DOHH2 (cell line): ENCODE results near the gene TAS2R46.
"Not testable (repeated sequence)": the region's sequence is repeated elsewhere in the genome, so short reads cannot be mapped to it uniquely, and the experiment has no call there.

ENCODE experiments used
- H3F3A ChIP-seq: fragments of 200-600 bp; sonication (generic), shearing (Covaris generic); 2 replicates; pipeline ENCODE4 v1.6.0; 2016; ENCODE audit warnings: antibody characterized with exemption, mild to moderate bottlenecking; ENCODE audit not compliant: control insufficient read depth, insufficient read depth
- H3K27ac ChIP-seq: fragments of 200-600 bp; sonication (generic); 2 replicates; pipeline ENCODE4 v1.5.1; 2014; ENCODE audit warnings: low read depth, mild to moderate bottlenecking, low read length, moderate library complexity
- H3K27me3 ChIP-seq: fragments of 200-600 bp; sonication (generic); 2 replicates; pipeline ENCODE4 v1.6.1; 2014; ENCODE audit warnings: mild to moderate bottlenecking, low read length, mixed read lengths; ENCODE audit not compliant: control insufficient read depth
- H3K36me3 ChIP-seq: fragments of 200-600 bp; sonication (generic); 2 replicates; pipeline ENCODE4 v1.6.1; 2014; ENCODE audit warnings: mild to moderate bottlenecking, low read length, moderate library complexity, mixed read lengths; ENCODE audit not compliant: control insufficient read depth
- H3K4me1 ChIP-seq: fragments of 200-600 bp; sonication (generic); 2 replicates; pipeline ENCODE4 v1.6.1; 2014; ENCODE audit warnings: mild to moderate bottlenecking, low read length, mixed read lengths; ENCODE audit not compliant: control insufficient read depth
- H3K4me2 ChIP-seq: fragments of 200-600 bp; sonication (generic); 2 replicates; pipeline ENCODE4 v1.6.0; 2014; ENCODE audit warnings: mild to moderate bottlenecking, low read length, moderate library complexity
- H3K4me3 ChIP-seq: fragments of 200-600 bp; sonication (generic); 2 replicates; pipeline ENCODE4 v1.5.1; 2014; ENCODE audit warnings: mild to moderate bottlenecking, low read length, mixed read lengths
- H3K79me2 ChIP-seq: fragments of 200-600 bp; sonication (generic); 2 replicates; pipeline ENCODE4 v1.6.1; 2014; ENCODE audit warnings: mild to moderate bottlenecking, low read length, mixed read lengths; ENCODE audit not compliant: control insufficient read depth
- H3K9me2 ChIP-seq: fragments of 200-600 bp; sonication (generic); replicated peaks from 2 replicates; pipeline ENCODE4 v1.6.1; 2014; ENCODE audit warnings: mild to moderate bottlenecking, low read length, mixed read lengths; ENCODE audit not compliant: control insufficient read depth
- H3K9me3 ChIP-seq: fragments of 200-600 bp; sonication (generic); 2 replicates; pipeline ENCODE4 v1.6.1; 2014; ENCODE audit warnings: antibody characterized with exemption, low read length, mixed read lengths; ENCODE audit not compliant: control insufficient read depth, insufficient read depth
- H4K20me1 ChIP-seq: fragments of 200-600 bp; sonication (generic); 2 replicates; pipeline ENCODE4 v1.6.0; 2014; ENCODE audit warnings: low read depth, mild to moderate bottlenecking, antibody characterized with exemption, low read length, moderate library complexity; ENCODE audit not compliant: control insufficient read depth, insufficient read depth
- EZH2phosphoT487 ChIP-seq: fragments of 200-600 bp; sonication (generic); IDR thresholded peaks from 2 replicates; pipeline ENCODE4 v1.6.1; 2017; ENCODE audit warnings: borderline replicate concordance, mild to moderate bottlenecking, antibody characterized with exemption, low read length, moderate library complexity, mixed read lengths
- TF ChIP-seq, protein P1 (sequence below): fragments of 200-600 bp; sonication (generic); IDR thresholded peaks from one replicate; pipeline ENCODE4 v1.5.1; 2014; ENCODE audit warnings: antibody characterized with exemption, mild to moderate bottlenecking, low read depth, low read length; ENCODE audit not compliant: poor library complexity, severe bottlenecking

Gene TAS2R46

DNA sequence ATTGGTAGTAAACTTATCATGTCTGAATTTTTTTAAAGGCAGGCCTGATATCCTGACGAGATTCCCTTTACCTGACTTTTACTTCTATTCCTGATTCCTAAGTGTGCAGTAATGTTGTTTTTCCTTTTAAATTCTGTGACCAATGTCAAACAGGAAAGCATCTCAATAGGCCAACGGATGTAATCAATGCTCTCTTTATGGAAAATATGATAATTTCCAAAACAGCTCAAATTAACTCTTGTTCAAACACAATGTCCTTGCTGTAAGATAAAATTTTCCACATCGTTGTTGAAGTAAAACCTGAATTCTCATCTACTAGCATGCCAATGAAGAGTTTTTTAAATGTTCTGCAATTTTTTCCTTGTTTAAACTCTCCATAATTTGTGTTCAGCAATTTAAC, 22.9 kb downstream of the TAS2R46 start:
- H3K4me1 ChIP-seq, result no peaks in the 10 kb centered on the region
- no peak overlapping the region for H3K27ac ChIP-seq
- TF ChIP-seq, protein P1, sequence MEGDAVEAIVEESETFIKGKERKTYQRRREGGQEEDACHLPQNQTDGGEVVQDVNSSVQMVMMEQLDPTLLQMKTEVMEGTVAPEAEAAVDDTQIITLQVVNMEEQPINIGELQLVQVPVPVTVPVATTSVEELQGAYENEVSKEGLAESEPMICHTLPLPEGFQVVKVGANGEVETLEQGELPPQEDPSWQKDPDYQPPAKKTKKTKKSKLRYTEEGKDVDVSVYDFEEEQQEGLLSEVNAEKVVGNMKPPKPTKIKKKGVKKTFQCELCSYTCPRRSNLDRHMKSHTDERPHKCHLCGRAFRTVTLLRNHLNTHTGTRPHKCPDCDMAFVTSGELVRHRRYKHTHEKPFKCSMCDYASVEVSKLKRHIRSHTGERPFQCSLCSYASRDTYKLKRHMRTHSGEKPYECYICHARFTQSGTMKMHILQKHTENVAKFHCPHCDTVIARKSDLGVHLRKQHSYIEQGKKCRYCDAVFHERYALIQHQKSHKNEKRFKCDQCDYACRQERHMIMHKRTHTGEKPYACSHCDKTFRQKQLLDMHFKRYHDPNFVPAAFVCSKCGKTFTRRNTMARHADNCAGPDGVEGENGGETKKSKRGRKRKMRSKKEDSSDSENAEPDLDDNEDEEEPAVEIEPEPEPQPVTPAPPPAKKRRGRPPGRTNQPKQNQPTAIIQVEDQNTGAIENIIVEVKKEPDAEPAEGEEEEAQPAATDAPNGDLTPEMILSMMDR, result no peak
- no peak for TF ChIP-seq EZH2phosphoT487
- H3K36me3 ChIP-seq, result no peaks in the 10 kb centered on the region
- H4K20me1 ChIP-seq, result no peaks in the 10 kb centered on the region
- no peak overlapping the region for H3K4me3 ChIP-seq
- no peaks in the 10 kb centered on the region for H3K9me3 ChIP-seq
- H3K79me2 ChIP-seq, result no peaks in the 10 kb centered on the region
- no peak overlapping the region for H3K4me2 ChIP-seq
- H3K9me2 ChIP-seq, result no peaks in the 10 kb centered on the region
- no peaks in the 10 kb centered on the region for H3K27me3 ChIP-seq
- H3F3A ChIP-seq, result no peaks in the 10 kb centered on the region

DNA sequence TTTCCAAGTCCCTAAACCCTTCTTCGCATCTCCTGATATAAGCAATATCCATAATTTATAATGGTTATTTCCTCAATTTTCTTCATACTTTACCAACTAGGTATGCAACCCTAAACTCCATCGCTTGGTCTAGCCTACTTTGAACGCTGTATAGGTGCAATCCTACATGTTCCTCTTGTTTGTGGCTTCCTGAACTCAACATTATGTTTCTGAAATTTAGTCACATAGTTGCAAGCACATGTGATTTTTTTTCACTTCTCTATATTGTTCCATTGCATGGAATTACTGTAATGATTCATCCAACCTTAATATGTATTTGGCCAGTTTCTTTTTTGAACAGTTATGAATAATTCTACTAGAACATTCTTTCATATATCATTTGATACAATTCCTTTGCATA, 28.1 kb downstream of the TAS2R46 start:
- not testable (repeated sequence) for H3K27ac ChIP-seq, H3K4me1 ChIP-seq, H3F3A ChIP-seq, H3K79me2 ChIP-seq, H3K4me2 ChIP-seq, H3K9me3 ChIP-seq, H3K9me2 ChIP-seq, H4K20me1 ChIP-seq, H3K36me3 ChIP-seq, H3K4me3 ChIP-seq, H3K27me3 ChIP-seq

DNA sequence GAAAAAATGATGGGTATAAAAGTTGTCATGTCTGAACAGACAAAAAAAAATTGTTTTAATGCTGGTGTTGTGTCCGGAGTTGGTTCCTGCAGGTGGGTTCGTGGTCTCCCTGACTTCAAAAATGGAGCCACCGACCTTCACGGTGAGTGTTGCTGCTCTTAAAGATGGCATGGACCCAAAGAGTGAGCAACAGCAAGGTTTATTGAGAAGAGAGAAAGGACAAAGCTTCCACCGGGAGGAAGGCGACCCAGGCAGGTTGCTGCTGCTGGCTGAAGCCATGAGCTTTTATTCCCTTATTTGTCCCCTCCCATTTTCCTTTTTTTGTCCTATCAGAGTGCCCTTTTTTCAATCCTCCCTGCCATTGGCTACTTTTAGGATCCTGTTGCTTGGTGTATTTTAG, 30.8 kb downstream of the TAS2R46 start, which contains the start of gene TAS2R31:
TSS of gene TAS2R31 (minus strand) at position 101 of the 400 bp plus-strand sequence. CDS start at position 29, 72 bp downstream.
- H4K20me1 ChIP-seq, result no peaks in the 10 kb centered on the region
- no peaks in the 10 kb centered on the region for H3K36me3 ChIP-seq
- no peak for TF ChIP-seq EZH2phosphoT487
- TF ChIP-seq, protein P1, result no peak
- no peak within 1 kb of the TSS for H3K4me3 ChIP-seq
- no peaks in the 10 kb centered on the region for H3K4me1 ChIP-seq
- H3K79me2 ChIP-seq, result no peaks in the 10 kb centered on the region
- no peak within 1 kb of the TSS for H3K27ac ChIP-seq
- no peaks in the 10 kb centered on the region for H3K9me2 ChIP-seq
- no peak within 1 kb of the TSS for H3K4me2 ChIP-seq
- H3F3A ChIP-seq, result no peaks in the 10 kb centered on the region
- no peaks in the 10 kb centered on the region for H3K27me3 ChIP-seq
- no peaks in the 10 kb centered on the region for H3K9me3 ChIP-seq

DNA sequence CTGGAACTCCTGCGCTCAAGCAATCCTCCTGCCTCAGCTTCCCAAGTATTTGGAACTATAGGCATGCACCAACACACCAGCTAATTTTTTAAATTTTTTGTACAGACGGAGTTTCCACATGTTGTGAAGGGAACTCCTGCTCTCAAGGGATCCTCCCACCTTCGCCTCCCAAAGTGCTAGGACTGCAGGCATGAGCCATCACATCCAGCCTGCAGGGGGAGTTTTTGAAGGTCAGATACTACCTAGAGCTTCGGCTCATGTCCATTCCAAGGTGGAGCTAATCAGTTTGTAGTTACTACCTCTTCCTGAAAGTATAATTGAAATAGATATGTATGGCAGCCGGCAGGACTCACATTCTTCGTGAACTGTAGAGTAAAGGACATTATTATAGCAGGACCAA, 36.0 kb downstream of the TAS2R46 start:
- no peak for TF ChIP-seq EZH2phosphoT487
- TF ChIP-seq, protein P1, result no peak
- Histone ChIP-seq H3K4me1 (no peaks in the 10 kb centered on the region), H4K20me1 (no peaks in the 10 kb centered on the region), H3K9me2 (no peaks in the 10 kb centered on the region), H3K79me2 (no peaks in the 10 kb centered on the region), H3K27me3 (no peaks in the 10 kb centered on the region), H3K9me3 (no peaks in the 10 kb centered on the region), H3K36me3 (no peaks in the 10 kb centered on the region), H3K4me2 (no peak overlapping the region), H3K4me3 (no peak overlapping the region), H3K27ac (no peak overlapping the region), H3F3A (no peaks in the 10 kb centered on the region)
